Hematopoietic multipotent progenitor cell treated with erythropoietin and hydrocortisone succinate and interleukin-3 and kit ligand, for 6 days (in vitro differentiated cells): ENCODE data around the gene MLST8.
"Not testable (repeated sequence)": the region's sequence is repeated elsewhere in the genome, so short reads cannot be mapped to it uniquely, and the experiment has no call there.

ENCODE experiments used
- DNase-seq: peaks from one replicate; pipeline ENCODE4 v3.0.0-alpha.2; 2015

Gene MLST8

GRCh38 chr16:2252806-2253148 is 47.5 kb downstream of the MLST8 start:
- no peak for DNase-seq

- DNase-seq = no peak
These were observed 48.0 kb downstream of the MLST8 start for GRCh38 chr16:2253293-2253692.

GRCh38 chr16:2256531-2257140 is 51.4 kb downstream of the MLST8 start:
- DNase-seq = no peak

- DNase-seq = no peak
These were observed 52.5 kb downstream of the MLST8 start for GRCh38 chr16:2257726-2258125.

GRCh38 chr16:2258530-2258929 is 53.3 kb downstream of the MLST8 start:
- DNase-seq = not testable (repeated sequence)
